ENCODE measurements around the gene LRRC75B.

The LRRC75B gene

DNA sequence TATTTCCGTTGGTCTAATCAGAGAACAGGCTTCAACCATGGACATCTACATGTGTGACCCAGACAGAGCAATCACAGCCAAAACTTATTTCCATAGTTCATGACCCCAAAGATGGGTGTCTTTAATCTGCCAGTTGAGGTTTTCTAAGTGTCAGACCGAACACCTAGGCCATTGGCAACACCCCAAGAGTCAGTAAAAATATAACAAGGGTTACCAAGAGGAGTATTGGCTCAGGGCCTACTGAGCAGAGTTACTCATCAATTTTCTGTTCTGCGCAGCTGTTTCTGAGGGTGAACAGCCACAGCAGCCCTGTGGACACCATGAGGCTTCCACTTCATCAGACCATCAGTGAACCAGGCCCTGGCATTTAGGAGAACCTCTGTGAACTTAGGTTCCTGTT, 56.8 kb downstream of the LRRC75B start:
- Histone ChIP-seq H3K79me1 (ENCODE audit: low read length) (no peaks in the 10 kb centered on the region), H3K4me3 (ENCODE audit: low read length) (no peak overlapping the region), H2AK5ac (ENCODE audit: low read length) (no peak overlapping the region), H4K8ac (ENCODE audit: low read depth, low read length) (no peak overlapping the region), H3K18ac (ENCODE audit: low read length) (no peak overlapping the region), H3K4me2 (ENCODE audit: low read length) (no peak overlapping the region), H2BK120ac (ENCODE audit: low read depth, low read length) (no peak overlapping the region), H2BK15ac (replicated peaks; ENCODE audit: low read depth) (no peak overlapping the region), H4K5ac (ENCODE audit: low read length) (no peak overlapping the region), H3K4ac (ENCODE audit: low read depth, low read length) (no peak overlapping the region), H2BK5ac (ENCODE audit: low read length) (no peak overlapping the region), H3K4me1 (ENCODE audit: control insufficient read depth, low read depth, low read length) (no peaks in the 10 kb centered on the region), H3K23ac (ENCODE audit: low read length) (no peak overlapping the region), H3K79me2 (ENCODE audit: control insufficient read depth, insufficient read depth, low read length) (no peaks in the 10 kb centered on the region), H3K56ac (ENCODE audit: low read length) (no peak overlapping the region), H3K36me3 (ENCODE audit: control insufficient read depth, insufficient read depth, low read length) (peaks cover 3% of the 10 kb centered on the region), H3K27me3 (ENCODE audit: insufficient read depth, low read length, poor library complexity) (no peaks in the 10 kb centered on the region), H3K9ac (ENCODE audit: low read length) (no peak overlapping the region), H3K27ac (ENCODE audit: low read depth, low read length) (no peak overlapping the region)
- no peak for DNase-seq
- no CpG with 5 or more reads among the region's 3 CpGs for WGBS (ENCODE audit: extremely low coverage, insufficient coverage, low lambda C conversion rate)
